HEK293 (cell line): ENCODE results near the gene NAT8L.

ENCODE experiments used
- HOXA7 ChIP-seq: sonication (generic); formaldehyde crosslinking; IDR thresholded peaks from 2 replicates; pipeline ENCODE4 v1.8.1; 2022; ENCODE audit warnings: missing genetic modification reagents, borderline replicate concordance
- KLF10 ChIP-seq: fragments of 450-650 bp; IDR thresholded peaks from 2 replicates; pipeline ENCODE4 v1.5.1; 2018; ENCODE audit warnings: missing biosample characterization, mild to moderate bottlenecking, missing genetic modification characterization
- KLF16 ChIP-seq: fragments of 450-650 bp; formaldehyde crosslinking; IDR thresholded peaks from 2 replicates; pipeline ENCODE4 v1.5.1; 2017; ENCODE audit warnings: missing biosample characterization, missing genetic modification characterization
- TCF7L2 ChIP-seq: IDR thresholded peaks from 2 replicates; pipeline ENCODE4 v1.6.1; 2011; ENCODE audit warnings: low read depth, mild to moderate bottlenecking, inconsistent platforms, low read length, moderate library complexity, borderline replicate concordance
- ZBTB10 ChIP-seq: fragments of 450-650 bp; formaldehyde crosslinking; IDR thresholded peaks from 2 replicates; pipeline ENCODE4 v1.5.1; 2016; ENCODE audit warnings: missing biosample characterization, missing genetic modification characterization
- ZNF302 ChIP-seq: fragments of 450-650 bp; formaldehyde crosslinking; IDR thresholded peaks from 2 replicates; pipeline ENCODE4 v1.5.1; 2016; ENCODE audit warnings: missing biosample characterization, missing genetic modification characterization, low read depth
- ZNF513 ChIP-seq: fragments of 450-650 bp; IDR thresholded peaks from 2 replicates; pipeline ENCODE4 v1.5.1; 2018; ENCODE audit warnings: missing biosample characterization, missing genetic modification characterization
- TF ChIP-seq, protein P1 (sequence below): fragments of 450-650 bp; formaldehyde crosslinking; IDR thresholded peaks from 2 replicates; pipeline ENCODE4 v1.5.1; 2016; ENCODE audit warnings: missing biosample characterization, missing genetic modification characterization
- TF ChIP-seq, protein P2 (sequence below): fragments of 450-650 bp; formaldehyde crosslinking; IDR thresholded peaks from 2 replicates; pipeline ENCODE4 v1.5.1; 2016; ENCODE audit warnings: missing biosample characterization, missing genetic modification characterization
- TF ChIP-seq, protein P3 (sequence below): fragments of 450-650 bp; formaldehyde crosslinking; IDR thresholded peaks from 2 replicates; pipeline ENCODE4 v1.5.1; 2016; ENCODE audit warnings: missing biosample characterization, missing genetic modification characterization
- TF ChIP-seq, protein P4 (sequence below): fragments of 450-650 bp; formaldehyde crosslinking; IDR thresholded peaks from 2 replicates; pipeline ENCODE4 v1.5.1; 2016; ENCODE audit warnings: missing biosample characterization, missing genetic modification characterization

DNA sequence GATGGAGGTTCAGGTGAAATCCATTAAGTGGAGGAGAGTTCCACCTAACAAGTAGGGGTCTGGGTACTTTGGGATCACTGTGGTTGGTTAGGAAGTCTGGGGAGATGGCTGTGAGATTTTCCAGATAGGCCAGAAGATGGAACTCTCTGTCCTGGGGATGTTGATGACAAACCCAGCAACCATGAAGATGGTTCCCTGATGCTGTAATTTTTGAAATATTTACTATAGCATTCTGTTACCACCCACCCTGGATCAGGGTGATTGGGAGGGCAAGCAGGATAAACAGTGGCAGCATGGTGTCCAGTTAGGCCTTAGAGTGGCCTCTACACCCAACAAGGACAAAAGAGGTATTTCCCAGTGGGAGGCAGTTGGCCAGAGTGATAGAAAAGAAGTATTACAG, 34.4 kb upstream of the NAT8L start:
- TF ChIP-seq, protein P1, sequence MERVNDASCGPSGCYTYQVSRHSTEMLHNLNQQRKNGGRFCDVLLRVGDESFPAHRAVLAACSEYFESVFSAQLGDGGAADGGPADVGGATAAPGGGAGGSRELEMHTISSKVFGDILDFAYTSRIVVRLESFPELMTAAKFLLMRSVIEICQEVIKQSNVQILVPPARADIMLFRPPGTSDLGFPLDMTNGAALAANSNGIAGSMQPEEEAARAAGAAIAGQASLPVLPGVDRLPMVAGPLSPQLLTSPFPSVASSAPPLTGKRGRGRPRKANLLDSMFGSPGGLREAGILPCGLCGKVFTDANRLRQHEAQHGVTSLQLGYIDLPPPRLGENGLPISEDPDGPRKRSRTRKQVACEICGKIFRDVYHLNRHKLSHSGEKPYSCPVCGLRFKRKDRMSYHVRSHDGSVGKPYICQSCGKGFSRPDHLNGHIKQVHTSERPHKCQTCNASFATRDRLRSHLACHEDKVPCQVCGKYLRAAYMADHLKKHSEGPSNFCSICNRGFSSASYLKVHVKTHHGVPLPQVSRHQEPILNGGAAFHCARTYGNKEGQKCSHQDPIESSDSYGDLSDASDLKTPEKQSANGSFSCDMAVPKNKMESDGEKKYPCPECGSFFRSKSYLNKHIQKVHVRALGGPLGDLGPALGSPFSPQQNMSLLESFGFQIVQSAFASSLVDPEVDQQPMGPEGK (tag by site-specific recombination), result no peak
- TF ChIP-seq, protein P2, sequence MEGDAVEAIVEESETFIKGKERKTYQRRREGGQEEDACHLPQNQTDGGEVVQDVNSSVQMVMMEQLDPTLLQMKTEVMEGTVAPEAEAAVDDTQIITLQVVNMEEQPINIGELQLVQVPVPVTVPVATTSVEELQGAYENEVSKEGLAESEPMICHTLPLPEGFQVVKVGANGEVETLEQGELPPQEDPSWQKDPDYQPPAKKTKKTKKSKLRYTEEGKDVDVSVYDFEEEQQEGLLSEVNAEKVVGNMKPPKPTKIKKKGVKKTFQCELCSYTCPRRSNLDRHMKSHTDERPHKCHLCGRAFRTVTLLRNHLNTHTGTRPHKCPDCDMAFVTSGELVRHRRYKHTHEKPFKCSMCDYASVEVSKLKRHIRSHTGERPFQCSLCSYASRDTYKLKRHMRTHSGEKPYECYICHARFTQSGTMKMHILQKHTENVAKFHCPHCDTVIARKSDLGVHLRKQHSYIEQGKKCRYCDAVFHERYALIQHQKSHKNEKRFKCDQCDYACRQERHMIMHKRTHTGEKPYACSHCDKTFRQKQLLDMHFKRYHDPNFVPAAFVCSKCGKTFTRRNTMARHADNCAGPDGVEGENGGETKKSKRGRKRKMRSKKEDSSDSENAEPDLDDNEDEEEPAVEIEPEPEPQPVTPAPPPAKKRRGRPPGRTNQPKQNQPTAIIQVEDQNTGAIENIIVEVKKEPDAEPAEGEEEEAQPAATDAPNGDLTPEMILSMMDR (tag by site-specific recombination), result no peak
- TF ChIP-seq HOXA7 (CRISPR knock-in tag) (no peak), KLF16 (no peak), ZNF302 (tag by site-specific recombination) (no peak), ZBTB10 (no peak), TCF7L2 (no peak), ZNF513 (tag by site-specific recombination) (no peak), KLF10 (no peak)
- TF ChIP-seq, protein P3, sequence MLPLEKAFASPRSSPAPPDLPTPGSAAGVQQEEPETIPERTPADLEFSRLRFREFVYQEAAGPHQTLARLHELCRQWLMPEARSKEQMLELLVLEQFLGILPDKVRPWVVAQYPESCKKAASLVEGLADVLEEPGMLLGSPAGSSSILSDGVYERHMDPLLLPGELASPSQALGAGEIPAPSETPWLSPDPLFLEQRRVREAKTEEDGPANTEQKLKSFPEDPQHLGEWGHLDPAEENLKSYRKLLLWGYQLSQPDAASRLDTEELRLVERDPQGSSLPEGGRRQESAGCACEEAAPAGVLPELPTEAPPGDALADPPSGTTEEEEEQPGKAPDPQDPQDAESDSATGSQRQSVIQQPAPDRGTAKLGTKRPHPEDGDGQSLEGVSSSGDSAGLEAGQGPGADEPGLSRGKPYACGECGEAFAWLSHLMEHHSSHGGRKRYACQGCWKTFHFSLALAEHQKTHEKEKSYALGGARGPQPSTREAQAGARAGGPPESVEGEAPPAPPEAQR (tag by site-specific recombination), result no peak
- TF ChIP-seq, protein P4, sequence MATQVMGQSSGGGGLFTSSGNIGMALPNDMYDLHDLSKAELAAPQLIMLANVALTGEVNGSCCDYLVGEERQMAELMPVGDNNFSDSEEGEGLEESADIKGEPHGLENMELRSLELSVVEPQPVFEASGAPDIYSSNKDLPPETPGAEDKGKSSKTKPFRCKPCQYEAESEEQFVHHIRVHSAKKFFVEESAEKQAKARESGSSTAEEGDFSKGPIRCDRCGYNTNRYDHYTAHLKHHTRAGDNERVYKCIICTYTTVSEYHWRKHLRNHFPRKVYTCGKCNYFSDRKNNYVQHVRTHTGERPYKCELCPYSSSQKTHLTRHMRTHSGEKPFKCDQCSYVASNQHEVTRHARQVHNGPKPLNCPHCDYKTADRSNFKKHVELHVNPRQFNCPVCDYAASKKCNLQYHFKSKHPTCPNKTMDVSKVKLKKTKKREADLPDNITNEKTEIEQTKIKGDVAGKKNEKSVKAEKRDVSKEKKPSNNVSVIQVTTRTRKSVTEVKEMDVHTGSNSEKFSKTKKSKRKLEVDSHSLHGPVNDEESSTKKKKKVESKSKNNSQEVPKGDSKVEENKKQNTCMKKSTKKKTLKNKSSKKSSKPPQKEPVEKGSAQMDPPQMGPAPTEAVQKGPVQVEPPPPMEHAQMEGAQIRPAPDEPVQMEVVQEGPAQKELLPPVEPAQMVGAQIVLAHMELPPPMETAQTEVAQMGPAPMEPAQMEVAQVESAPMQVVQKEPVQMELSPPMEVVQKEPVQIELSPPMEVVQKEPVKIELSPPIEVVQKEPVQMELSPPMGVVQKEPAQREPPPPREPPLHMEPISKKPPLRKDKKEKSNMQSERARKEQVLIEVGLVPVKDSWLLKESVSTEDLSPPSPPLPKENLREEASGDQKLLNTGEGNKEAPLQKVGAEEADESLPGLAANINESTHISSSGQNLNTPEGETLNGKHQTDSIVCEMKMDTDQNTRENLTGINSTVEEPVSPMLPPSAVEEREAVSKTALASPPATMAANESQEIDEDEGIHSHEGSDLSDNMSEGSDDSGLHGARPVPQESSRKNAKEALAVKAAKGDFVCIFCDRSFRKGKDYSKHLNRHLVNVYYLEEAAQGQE (tag by site-specific recombination), result no peak
